H7 (cell line): ENCODE results near the gene KCNAB2. TPM values are rescaled to one million over a fixed set of nuclear protein-coding genes. Genes with fewer than 3 reads are reported as not detected.

ENCODE experiments used
- DNase-seq: peaks from one replicate; pipeline ENCODE4 v3.0.0; 2012
- H3K27me3 ChIP-seq: 2 replicates; pipeline ENCODE4 v1.6.0; 2011; ENCODE audit warnings: mild to moderate bottlenecking, low read length; ENCODE audit not compliant: control insufficient read depth, insufficient read depth
- H3K36me3 ChIP-seq: replicated peaks from 2 replicates; pipeline ENCODE4 v1.5.1; 2011; ENCODE audit warnings: low read length; ENCODE audit not compliant: control insufficient read depth, insufficient read depth
- H3K4me3 ChIP-seq: 2 replicates; pipeline ENCODE4 v1.5.1; 2011; ENCODE audit warnings: low read depth, mild to moderate bottlenecking, control low read depth, low read length, moderate library complexity; ENCODE audit not compliant: insufficient read depth
- total RNA-seq: library from RNA; depleted of rRNA; stranded (reverse); fragments of >200 nt; shearing (Covaris generic); gene quantifications from 2 replicates; pipeline ENCODE4 v1.2.3, GENCODE V29; 2014

The KCNAB2 gene
- total RNA-seq, 1 experiment from 2014 or later: 6.6 TPM

GRCh38 chr1:6103111-6103853 is 57.6 kb downstream of the KCNAB2 start:
- no peak for DNase-seq
- Histone ChIP-seq H3K27me3 (no peaks in the 10 kb centered on the region), H3K36me3 (no peaks in the 10 kb centered on the region)

GRCh38 chr1:6103854-6104530 is 58.3 kb downstream of the KCNAB2 start:
- no peak for DNase-seq

More at GRCh38 chr1:6103111-6103853, 57.6 kb downstream of the KCNAB2 start:
- H3K4me3 ChIP-seq: no peak overlapping the region

GRCh38 chr1:6104631-6105030 is 58.9 kb downstream of the KCNAB2 start:
- no peaks in the 10 kb centered on the region for H3K27me3 ChIP-seq
- H3K36me3 ChIP-seq: no peaks in the 10 kb centered on the region
- H3K4me3 ChIP-seq: no peak overlapping the region
- DNase-seq: no peak

More at GRCh38 chr1:6103854-6104530, 58.3 kb downstream of the KCNAB2 start:
- no peaks in the 10 kb centered on the region for H3K36me3 ChIP-seq
- no peak overlapping the region for H3K4me3 ChIP-seq
- H3K27me3 ChIP-seq: no peaks in the 10 kb centered on the region

- DNase-seq: no peak
- Histone ChIP-seq H3K36me3 (no peaks in the 10 kb centered on the region), H3K4me3 (no peak overlapping the region)
These were observed 59.6 kb downstream of the KCNAB2 start for GRCh38 chr1:6105218-6105679.

GRCh38 chr1:6105763-6106162 is 60.1 kb downstream of the KCNAB2 start:
- no peaks in the 10 kb centered on the region for H3K27me3 ChIP-seq

More at GRCh38 chr1:6105218-6105679, 59.6 kb downstream of the KCNAB2 start:
- H3K27me3 ChIP-seq: no peaks in the 10 kb centered on the region

GRCh38 chr1:6106321-6106731 is 60.6 kb downstream of the KCNAB2 start:
- Histone ChIP-seq H3K36me3 (no peaks in the 10 kb centered on the region), H3K4me3 (no peak overlapping the region), H3K27me3 (no peaks in the 10 kb centered on the region)
- DNase-seq: no peak

More at GRCh38 chr1:6105763-6106162, 60.1 kb downstream of the KCNAB2 start:
- H3K4me3 ChIP-seq: no peak overlapping the region
- H3K36me3 ChIP-seq: no peaks in the 10 kb centered on the region
- no peak for DNase-seq

- Histone ChIP-seq H3K27me3 (no peaks in the 10 kb centered on the region), H3K4me3 (no peak overlapping the region), H3K36me3 (no peaks in the 10 kb centered on the region)
- no peak for DNase-seq
These were observed 61.3 kb downstream of the KCNAB2 start for GRCh38 chr1:6106977-6107376.

GRCh38 chr1:6107409-6108356 is 62.0 kb downstream of the KCNAB2 start:
- no peak overlapping the region for H3K4me3 ChIP-seq
- no peaks in the 10 kb centered on the region for H3K36me3 ChIP-seq
- no peak for DNase-seq
- H3K27me3 ChIP-seq: no peaks in the 10 kb centered on the region

GRCh38 chr1:6108476-6108875 is 62.8 kb downstream of the KCNAB2 start:
- Histone ChIP-seq H3K4me3 (no peak overlapping the region), H3K36me3 (no peaks in the 10 kb centered on the region), H3K27me3 (no peaks in the 10 kb centered on the region)
- no peak for DNase-seq

GRCh38 chr1:6108937-6109614 is 63.4 kb downstream of the KCNAB2 start:
- DNase-seq: peak; percentile 90
- H3K27me3 ChIP-seq: no peaks in the 10 kb centered on the region

GRCh38 chr1:6109688-6110087 is 64.0 kb downstream of the KCNAB2 start:
- H3K27me3 ChIP-seq: no peaks in the 10 kb centered on the region
- H3K36me3 ChIP-seq: no peaks in the 10 kb centered on the region
- H3K4me3 ChIP-seq: no peak overlapping the region
- peak; percentile 94 for DNase-seq

More at GRCh38 chr1:6108937-6109614, 63.4 kb downstream of the KCNAB2 start:
- Histone ChIP-seq H3K36me3 (no peaks in the 10 kb centered on the region), H3K4me3 (no peak overlapping the region)

GRCh38 chr1:6110326-6110725 is 64.6 kb downstream of the KCNAB2 start:
- no peaks in the 10 kb centered on the region for H3K36me3 ChIP-seq
- no peak for DNase-seq
- H3K4me3 ChIP-seq: no peak overlapping the region
- no peaks in the 10 kb centered on the region for H3K27me3 ChIP-seq

- DNase-seq: no peak
- H3K27me3 ChIP-seq: no peaks in the 10 kb centered on the region
- no peaks in the 10 kb centered on the region for H3K36me3 ChIP-seq
- H3K4me3 ChIP-seq: no peak overlapping the region
These were observed 65.9 kb downstream of the KCNAB2 start for GRCh38 chr1:6111571-6111970.
